Parathyroid adenoma (tissue), 2 donors: ENCODE results near the gene EMSY.

ENCODE experiments used
- H2AFZ ChIP-seq: fragments of 300-600 bp; sonication (generic); one replicate; pipeline ENCODE4 v1.7.0; 2017; ENCODE audit warnings: antibody characterized with exemption, mild to moderate bottlenecking
- H3K27ac ChIP-seq: fragments of 300-600 bp; sonication (generic); one replicate; pipeline ENCODE4 v1.7.0; 2017
- H3K27me3 ChIP-seq: fragments of 300-600 bp; sonication (generic); one replicate; pipeline ENCODE4 v1.7.0; 2017; ENCODE audit warnings: low read length; ENCODE audit not compliant: control insufficient read depth, insufficient read depth
- H3K36me3 ChIP-seq: fragments of 300-600 bp; sonication (generic); one replicate; pipeline ENCODE4 v1.7.0; 2017; ENCODE audit warnings: low read length; ENCODE audit not compliant: control insufficient read depth, insufficient read depth
- H3K4me1 ChIP-seq: fragments of 300-600 bp; sonication (generic); one replicate; pipeline ENCODE4 v1.7.0; 2017; ENCODE audit warnings: control low read depth
- H3K4me2 ChIP-seq: fragments of 300-600 bp; sonication (generic); one replicate; pipeline ENCODE4 v1.7.0; 2017; ENCODE audit warnings: low read length
- H3K4me3 ChIP-seq: fragments of 300-600 bp; sonication (generic); one replicate; pipeline ENCODE4 v1.7.0; 2017; ENCODE audit warnings: low read depth, low read length
- H3K79me2 ChIP-seq: fragments of 300-600 bp; sonication (generic); one replicate; pipeline ENCODE4 v1.7.0; 2017; ENCODE audit warnings: control low read depth
- H3K9ac ChIP-seq: fragments of 300-600 bp; sonication (generic); one replicate; pipeline ENCODE4 v1.7.0; 2017; ENCODE audit warnings: mild to moderate bottlenecking
- H3K9me3 ChIP-seq: fragments of 300-600 bp; sonication (generic); one replicate; pipeline ENCODE4 v1.7.0; 2017; ENCODE audit warnings: low read length; ENCODE audit not compliant: control insufficient read depth
- CTCF ChIP-seq: fragments of 300-600 bp; sonication (generic); IDR thresholded peaks from one replicate; pipeline ENCODE4 v1.7.0; 2017; ENCODE audit warnings: antibody characterized with exemption, mild to moderate bottlenecking
- donor health status: primary hyperparathyroidism.

The EMSY gene

GRCh38 chr11:76559346-76559745 is 114.5 kb downstream of the EMSY start:
- no peak overlapping the region for H2AFZ ChIP-seq
- H3K9ac ChIP-seq, result no peak overlapping the region
- no peak overlapping the region for H3K27ac ChIP-seq
- no peaks in the 10 kb centered on the region for H3K27me3 ChIP-seq
- TF ChIP-seq CTCF, result no peak
- no peaks in the 10 kb centered on the region for H3K79me2 ChIP-seq
- no peaks in the 10 kb centered on the region for H3K36me3 ChIP-seq
- H3K4me2 ChIP-seq, result no peak overlapping the region
- no peaks in the 10 kb centered on the region for H3K9me3 ChIP-seq
- H3K4me3 ChIP-seq, result no peak overlapping the region
- H3K4me1 ChIP-seq, result no peaks in the 10 kb centered on the region

- Histone ChIP-seq H3K79me2 (no peaks in the 10 kb centered on the region), H3K4me3 (no peak overlapping the region), H3K9ac (no peak overlapping the region), H3K27me3 (no peaks in the 10 kb centered on the region), H3K9me3 (no peaks in the 10 kb centered on the region), H3K27ac (peak overlapping the region; percentile 45), H2AFZ (no peak overlapping the region), H3K36me3 (no peaks in the 10 kb centered on the region), H3K4me1 (no peaks in the 10 kb centered on the region), H3K4me2 (no peak overlapping the region)
- no peak for TF ChIP-seq CTCF
These were observed 115.4 kb downstream of the EMSY start for GRCh38 chr11:76560219-76560618.

GRCh38 chr11:76561245-76561644 is 116.4 kb downstream of the EMSY start:
- Histone ChIP-seq H3K27ac (peak overlapping the region; percentile 45), H3K9me3 (no peaks in the 10 kb centered on the region), H2AFZ (no peak overlapping the region), H3K36me3 (no peaks in the 10 kb centered on the region), H3K27me3 (no peaks in the 10 kb centered on the region), H3K4me2 (no peak overlapping the region), H3K4me1 (no peaks in the 10 kb centered on the region), H3K4me3 (no peak overlapping the region), H3K79me2 (no peaks in the 10 kb centered on the region), H3K9ac (no peak overlapping the region)
- TF ChIP-seq CTCF, result no peak

- TF ChIP-seq CTCF, result no peak
- H3K9ac ChIP-seq, result no peak overlapping the region
- H3K79me2 ChIP-seq, result no peaks in the 10 kb centered on the region
- H3K27me3 ChIP-seq, result no peaks in the 10 kb centered on the region
- H3K4me1 ChIP-seq, result no peaks in the 10 kb centered on the region
- no peak overlapping the region for H3K27ac ChIP-seq
- no peaks in the 10 kb centered on the region for H3K9me3 ChIP-seq
- no peak overlapping the region for H3K4me3 ChIP-seq
- H3K36me3 ChIP-seq, result no peaks in the 10 kb centered on the region
- H2AFZ ChIP-seq, result no peak overlapping the region
- H3K4me2 ChIP-seq, result no peak overlapping the region
These were observed 117.7 kb downstream of the EMSY start for GRCh38 chr11:76562541-76562940.

- H3K36me3 ChIP-seq, result no peaks in the 10 kb centered on the region
- H3K4me3 ChIP-seq, result no peak overlapping the region
- no peaks in the 10 kb centered on the region for H3K79me2 ChIP-seq
- H2AFZ ChIP-seq, result no peak overlapping the region
- H3K4me2 ChIP-seq, result no peak overlapping the region
- H3K9me3 ChIP-seq, result no peaks in the 10 kb centered on the region
- no peaks in the 10 kb centered on the region for H3K4me1 ChIP-seq
- no peak for TF ChIP-seq CTCF
- no peaks in the 10 kb centered on the region for H3K27me3 ChIP-seq
- no peak overlapping the region for H3K9ac ChIP-seq
- no peak overlapping the region for H3K27ac ChIP-seq
These were observed 119.5 kb downstream of the EMSY start for GRCh38 chr11:76564364-76564763.
